ENCODE data around the gene SESN3.
"Not testable (repeated sequence)": the region's sequence is repeated elsewhere in the genome, so short reads cannot be mapped to it uniquely, and the experiment has no call there.

Gene SESN3

GRCh38 chr11:95254131-95254704 is 23.2 kb upstream of the SESN3 start:
- Histone ChIP-seq H2BK15ac (replicated peaks; ENCODE audit: low read depth) (no peak overlapping the region), H3K27me3 (ENCODE audit: insufficient read depth, low read length, poor library complexity) (no peaks in the 10 kb centered on the region), H2BK5ac (ENCODE audit: low read length) (no peak overlapping the region), H3K23ac (ENCODE audit: low read length) (no peak overlapping the region), H3K79me2 (ENCODE audit: control insufficient read depth, insufficient read depth, low read length) (no peaks in the 10 kb centered on the region), H3K18ac (ENCODE audit: low read length) (no peak overlapping the region), H2BK120ac (ENCODE audit: low read depth, low read length) (no peak overlapping the region), H3K4me1 (ENCODE audit: control insufficient read depth, low read depth, low read length) (no peaks in the 10 kb centered on the region), H4K8ac (ENCODE audit: low read depth, low read length) (no peak overlapping the region), H3K36me3 (ENCODE audit: control insufficient read depth, insufficient read depth, low read length) (no peaks in the 10 kb centered on the region), H3K4me3 (ENCODE audit: low read length) (no peak overlapping the region), H2AK5ac (ENCODE audit: low read length) (no peak overlapping the region), H3K27ac (ENCODE audit: low read depth, low read length) (no peak overlapping the region), H4K5ac (ENCODE audit: low read length) (no peak overlapping the region), H3K9ac (ENCODE audit: low read length) (no peak overlapping the region), H3K56ac (ENCODE audit: low read length) (no peak overlapping the region), H3K4me2 (ENCODE audit: low read length) (no peak overlapping the region), H3K4ac (ENCODE audit: low read depth, low read length) (no peak overlapping the region), H3K79me1 (ENCODE audit: low read length) (no peaks in the 10 kb centered on the region)
- DNase-seq: peak; percentile 95
- WGBS (ENCODE audit: extremely low coverage, insufficient coverage, low lambda C conversion rate): no CpG with 5 or more reads among the region's 8 CpGs

- no peak overlapping the region for H2BK120ac ChIP-seq (ENCODE audit: low read depth, low read length)
- H2BK5ac ChIP-seq (ENCODE audit: low read length): no peak overlapping the region
- no peaks in the 10 kb centered on the region for H3K36me3 ChIP-seq (ENCODE audit: control insufficient read depth, insufficient read depth, low read length)
- no peak overlapping the region for H4K8ac ChIP-seq (ENCODE audit: low read depth, low read length)
- no peak overlapping the region for H4K5ac ChIP-seq (ENCODE audit: low read length)
- no peak overlapping the region for H3K4ac ChIP-seq (ENCODE audit: low read depth, low read length)
- no peaks in the 10 kb centered on the region for H3K79me2 ChIP-seq (ENCODE audit: control insufficient read depth, insufficient read depth, low read length)
- H3K27ac ChIP-seq (ENCODE audit: low read depth, low read length): no peak overlapping the region
- peaks cover 3% of the 10 kb centered on the region for H3K4me1 ChIP-seq (ENCODE audit: control insufficient read depth, low read depth, low read length)
- H3K79me1 ChIP-seq (ENCODE audit: low read length): no peaks in the 10 kb centered on the region
- H3K23ac ChIP-seq (ENCODE audit: low read length): no peak overlapping the region
- no peak overlapping the region for H3K18ac ChIP-seq (ENCODE audit: low read length)
- H3K27me3 ChIP-seq (ENCODE audit: insufficient read depth, low read length, poor library complexity): no peaks in the 10 kb centered on the region
- no CpG with 5 or more reads among the region's 2 CpGs for WGBS (ENCODE audit: extremely low coverage, insufficient coverage, low lambda C conversion rate)
- H2AK5ac ChIP-seq (ENCODE audit: low read length): no peak overlapping the region
- H3K9ac ChIP-seq (ENCODE audit: low read length): no peak overlapping the region
- no peak overlapping the region for H3K4me3 ChIP-seq (ENCODE audit: low read length)
- DNase-seq: no peak
- no peak overlapping the region for H3K4me2 ChIP-seq (ENCODE audit: low read length)
- H3K56ac ChIP-seq (ENCODE audit: low read length): no peak overlapping the region
- no peak overlapping the region for H2BK15ac ChIP-seq (replicated peaks; ENCODE audit: low read depth)
Measured at GRCh38 chr11:95253141-95253540, 22.1 kb upstream of the SESN3 start.

- Histone ChIP-seq H2BK5ac (ENCODE audit: low read length) (no peak overlapping the region), H4K8ac (ENCODE audit: low read depth, low read length) (no peak overlapping the region), H3K4ac (ENCODE audit: low read depth, low read length) (no peak overlapping the region), H3K23ac (ENCODE audit: low read length) (no peak overlapping the region), H3K4me2 (ENCODE audit: low read length) (no peak overlapping the region), H3K79me1 (ENCODE audit: low read length) (no peaks in the 10 kb centered on the region), H3K36me3 (ENCODE audit: control insufficient read depth, insufficient read depth, low read length) (no peaks in the 10 kb centered on the region), H2BK120ac (ENCODE audit: low read depth, low read length) (no peak overlapping the region), H4K5ac (ENCODE audit: low read length) (no peak overlapping the region), H2AK5ac (ENCODE audit: low read length) (no peak overlapping the region), H3K9ac (ENCODE audit: low read length) (no peak overlapping the region), H3K56ac (ENCODE audit: low read length) (no peak overlapping the region), H3K4me3 (ENCODE audit: low read length) (no peak overlapping the region), H2BK15ac (replicated peaks; ENCODE audit: low read depth) (no peak overlapping the region), H3K18ac (ENCODE audit: low read length) (no peak overlapping the region), H3K4me1 (ENCODE audit: control insufficient read depth, low read depth, low read length) (peaks cover 3% of the 10 kb centered on the region), H3K79me2 (ENCODE audit: control insufficient read depth, insufficient read depth, low read length) (no peaks in the 10 kb centered on the region), H3K27ac (ENCODE audit: low read depth, low read length) (no peak overlapping the region), H3K27me3 (ENCODE audit: insufficient read depth, low read length, poor library complexity) (no peaks in the 10 kb centered on the region)
- no peak for DNase-seq
- no CpG with 5 or more reads among the region's 1 CpG for WGBS (ENCODE audit: extremely low coverage, insufficient coverage, low lambda C conversion rate)
Measured at GRCh38 chr11:95252586-95252985, 21.6 kb upstream of the SESN3 start.

GRCh38 chr11:95251896-95252295 is 20.9 kb upstream of the SESN3 start:
- not testable (repeated sequence) for H3K4me2 ChIP-seq (ENCODE audit: low read length); H3K4me1 ChIP-seq (ENCODE audit: control insufficient read depth, low read depth, low read length); H2BK5ac ChIP-seq (ENCODE audit: low read length); H2AK5ac ChIP-seq (ENCODE audit: low read length); H2BK120ac ChIP-seq (ENCODE audit: low read depth, low read length); H3K9ac ChIP-seq (ENCODE audit: low read length); H3K4ac ChIP-seq (ENCODE audit: low read depth, low read length); H4K5ac ChIP-seq (ENCODE audit: low read length); H3K36me3 ChIP-seq (ENCODE audit: control insufficient read depth, insufficient read depth, low read length); H2BK15ac ChIP-seq (replicated peaks; ENCODE audit: low read depth); H3K79me1 ChIP-seq (ENCODE audit: low read length); DNase-seq; H3K27ac ChIP-seq (ENCODE audit: low read depth, low read length); H3K23ac ChIP-seq (ENCODE audit: low read length); H3K79me2 ChIP-seq (ENCODE audit: control insufficient read depth, insufficient read depth, low read length); H3K56ac ChIP-seq (ENCODE audit: low read length); H3K18ac ChIP-seq (ENCODE audit: low read length); H3K4me3 ChIP-seq (ENCODE audit: low read length); H3K27me3 ChIP-seq (ENCODE audit: insufficient read depth, low read length, poor library complexity)
- WGBS (ENCODE audit: extremely low coverage, insufficient coverage, low lambda C conversion rate): no CpG with 5 or more reads among the region's 6 CpGs
- H4K8ac ChIP-seq (ENCODE audit: low read depth, low read length): peak overlapping the region; percentile 42

- WGBS (ENCODE audit: extremely low coverage, insufficient coverage, low lambda C conversion rate): no CpG with 5 or more reads among the region's 4 CpGs
- DNase-seq: peak; percentile 56
Measured at GRCh38 chr11:95248666-95249467, 17.9 kb upstream of the SESN3 start.

More at GRCh38 chr11:95248666-95249467, 17.9 kb upstream of the SESN3 start:
- no peaks in the 10 kb centered on the region for H3K36me3 ChIP-seq (ENCODE audit: control insufficient read depth, insufficient read depth, low read length)
- no peak overlapping the region for H2BK120ac ChIP-seq (ENCODE audit: low read depth, low read length)
- no peak overlapping the region for H2BK15ac ChIP-seq (replicated peaks; ENCODE audit: low read depth)
- no peak overlapping the region for H3K4me2 ChIP-seq (ENCODE audit: low read length)
- no peak overlapping the region for H4K8ac ChIP-seq (ENCODE audit: low read depth, low read length)
- H4K5ac ChIP-seq (ENCODE audit: low read length): no peak overlapping the region
- no peaks in the 10 kb centered on the region for H3K79me2 ChIP-seq (ENCODE audit: control insufficient read depth, insufficient read depth, low read length)
- no peak overlapping the region for H3K27ac ChIP-seq (ENCODE audit: low read depth, low read length)
- no peak overlapping the region for H3K4ac ChIP-seq (ENCODE audit: low read depth, low read length)
- no peak overlapping the region for H2BK5ac ChIP-seq (ENCODE audit: low read length)
- H3K4me1 ChIP-seq (ENCODE audit: control insufficient read depth, low read depth, low read length): peaks cover 3% of the 10 kb centered on the region
- H3K4me3 ChIP-seq (ENCODE audit: low read length): no peak overlapping the region
- H3K18ac ChIP-seq (ENCODE audit: low read length): no peak overlapping the region
- H3K23ac ChIP-seq (ENCODE audit: low read length): no peak overlapping the region
- no peak overlapping the region for H3K9ac ChIP-seq (ENCODE audit: low read length)
- no peaks in the 10 kb centered on the region for H3K79me1 ChIP-seq (ENCODE audit: low read length)
- H2AK5ac ChIP-seq (ENCODE audit: low read length): no peak overlapping the region
- H3K56ac ChIP-seq (ENCODE audit: low read length): no peak overlapping the region
- H3K27me3 ChIP-seq (ENCODE audit: insufficient read depth, low read length, poor library complexity): no peaks in the 10 kb centered on the region
